ENCODE results near the gene SH3BGR. TPM values are rescaled to one million over a fixed set of nuclear protein-coding genes. Genes with fewer than 3 reads are reported as not detected.

SH3BGR gene
- total and polyA plus RNA-seq, 7 donors: 44.2 to 441 (median 240) TPM

GRCh38 chr21:39519835-39520234 lies 68.1 kb downstream of the SH3BGR start:
- DNase-seq (no peak), ATAC-seq (peak; percentile 68 to 87 (median 74))
- Histone ChIP-seq H3K4me3 (no peak overlapping the region), H3K27me3 (ENCODE audit: insufficient read depth in 3 of 3, low read length in 2 of 3) (no peaks in the 10 kb centered on the region), H3K9me3 (no peaks in the 10 kb centered on the region), H3K27ac (peak overlapping the region; percentile 24), H3K4me1 (peaks cover 33% of the 10 kb centered on the region), H3K36me3 (ENCODE audit: insufficient read depth in 1 of 2, low read depth in 1 of 2) (peaks cover 0 to 27% of the 10 kb centered on the region in 2 donors)
- no peak for TF ChIP-seq CTCF (IDR thresholded peaks at IDR 0.05)
- intact Hi-C loops (cut with DNase I): loop anchor here in 1 of 2 donors (1.0 to 5.0 kb wide), 2 partner anchors 195 to 1648 kb away; no protein-coding TSS in a partner anchor
- WGBS, 3 donors: 38 to 74% (median 39%) methylated on average over 8 of the region's 8 CpGs

GRCh38 chr21:39523399-39523798 lies 71.6 kb downstream of the SH3BGR start:
- ATAC-seq (peak in 1 of 4 donors; percentile 12), DNase-seq (no peak)
- intact Hi-C loops (cut with DNase I): loop anchor here in 1 of 2 donors (5.0 kb wide), 1 partner anchor 1651 kb away; no protein-coding TSS in a partner anchor
- H3K9me3 ChIP-seq: no peaks in the 10 kb centered on the region
- peaks cover 33% of the 10 kb centered on the region for H3K4me1 ChIP-seq
- no peak overlapping the region for H3K27ac ChIP-seq
- H3K4me3 ChIP-seq: no peak overlapping the region
- no peaks in the 10 kb centered on the region for H3K27me3 ChIP-seq (ENCODE audit: insufficient read depth in 3 of 3, low read length in 2 of 3)
- peaks cover 0 to 4% of the 10 kb centered on the region in 2 donors for H3K36me3 ChIP-seq (ENCODE audit: insufficient read depth in 1 of 2, low read depth in 1 of 2)
- TF ChIP-seq CTCF (IDR thresholded peaks at IDR 0.05): no peak

GRCh38 chr21:39523915-39524314 lies 72.1 kb downstream of the SH3BGR start:
- H3K9me3 ChIP-seq: no peaks in the 10 kb centered on the region
- no peak overlapping the region for H3K4me3 ChIP-seq
- H3K27ac ChIP-seq: no peak overlapping the region
- ATAC-seq (no peak), DNase-seq (no peak)
- intact Hi-C loops (cut with DNase I): loop anchor here in 1 of 2 donors (5.0 kb wide), 1 partner anchor 1652 kb away; no protein-coding TSS in a partner anchor
- no peaks in the 10 kb centered on the region for H3K27me3 ChIP-seq (ENCODE audit: insufficient read depth in 3 of 3, low read length in 2 of 3)
- peaks cover 0 to 4% of the 10 kb centered on the region in 2 donors for H3K36me3 ChIP-seq (ENCODE audit: insufficient read depth in 1 of 2, low read depth in 1 of 2)
- peaks cover 28% of the 10 kb centered on the region for H3K4me1 ChIP-seq
- 60 to 82% (median 79%) methylated on average over 1 of the region's 1 CpG for WGBS, 3 donors
- TF ChIP-seq CTCF (IDR thresholded peaks at IDR 0.05): no peak

- Histone ChIP-seq H3K4me1 (peaks cover 18% of the 10 kb centered on the region), H3K27ac (no peak overlapping the region), H3K27me3 (ENCODE audit: insufficient read depth in 3 of 3, low read length in 2 of 3) (no peaks in the 10 kb centered on the region), H3K9me3 (no peaks in the 10 kb centered on the region), H3K36me3 (ENCODE audit: insufficient read depth in 1 of 2, low read depth in 1 of 2) (peaks cover 0 to 4% of the 10 kb centered on the region in 2 donors), H3K4me3 (no peak overlapping the region)
- 17 to 39% (median 22%) methylated on average over 3 of the region's 3 CpGs for WGBS, 3 donors
- TF ChIP-seq CTCF (IDR thresholded peaks at IDR 0.05): no peak
- DNase-seq: peak; percentile 33 to 66
- ATAC-seq: peak; percentile 73 to 94 (median 92)
- intact Hi-C loops (cut with DNase I): no loop called here
These were observed 73.4 kb downstream of the SH3BGR start for GRCh38 chr21:39525129-39525528.

- no peaks in the 10 kb centered on the region for H3K27me3 ChIP-seq (ENCODE audit: insufficient read depth in 3 of 3, low read length in 2 of 3)
- TF ChIP-seq CTCF (IDR thresholded peaks at IDR 0.05): no peak
- H3K36me3 ChIP-seq (ENCODE audit: insufficient read depth in 1 of 2, low read depth in 1 of 2): peaks cover 0 to 4% of the 10 kb centered on the region in 2 donors
- WGBS, 3 donors: 95 to 99% (median 97%) methylated on average over 12 of the region's 12 CpGs
- ATAC-seq (peak in 3 of 4 donors; percentile 5 to 10 (median 7)), DNase-seq (no peak)
- H3K4me3 ChIP-seq: no peak overlapping the region
- no peak overlapping the region for H3K27ac ChIP-seq
- H3K9me3 ChIP-seq: no peaks in the 10 kb centered on the region
- peaks cover 18% of the 10 kb centered on the region for H3K4me1 ChIP-seq
- intact Hi-C loops (cut with DNase I): no loop called here
These were observed 73.8 kb downstream of the SH3BGR start for GRCh38 chr21:39525601-39526000.
